Neural progenitor cell (in vitro differentiated cells): Measurements from ENCODE around the gene GMDS.

ENCODE experiments used
- EZH2 ChIP-seq: fragments of 200-600 bp; sonication (generic); IDR thresholded peaks from 2 replicates; pipeline ENCODE4 v1.6.1; 2017; ENCODE audit warnings: antibody characterized with exemption, mild to moderate bottlenecking, moderate library complexity
- TF ChIP-seq, protein P1 (sequence below): fragments of 200-600 bp; sonication (generic); IDR thresholded peaks from 2 replicates; pipeline ENCODE4 v1.5.1; 2017; ENCODE audit warnings: antibody characterized with exemption, mild to moderate bottlenecking

DNA sequence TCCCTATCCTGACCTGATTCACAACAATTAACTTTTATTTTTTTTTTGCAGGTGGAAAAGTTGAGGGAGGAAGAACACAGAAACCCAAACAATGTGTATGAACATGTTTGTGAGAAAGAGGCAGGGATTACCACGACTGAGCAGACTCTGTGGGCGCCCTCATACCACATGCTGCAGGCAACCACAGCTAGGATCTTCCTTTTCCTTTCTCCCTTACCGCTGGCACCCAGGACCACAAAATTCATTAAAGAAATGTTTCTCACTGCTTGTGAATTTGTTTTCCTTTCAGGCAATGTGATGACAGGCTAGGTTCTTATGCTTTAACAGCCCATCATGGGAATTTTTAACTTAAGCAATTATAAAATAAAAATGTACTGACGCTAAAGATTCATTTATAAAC is 287.1 kb downstream of the GMDS start:
- TF ChIP-seq, protein P1, sequence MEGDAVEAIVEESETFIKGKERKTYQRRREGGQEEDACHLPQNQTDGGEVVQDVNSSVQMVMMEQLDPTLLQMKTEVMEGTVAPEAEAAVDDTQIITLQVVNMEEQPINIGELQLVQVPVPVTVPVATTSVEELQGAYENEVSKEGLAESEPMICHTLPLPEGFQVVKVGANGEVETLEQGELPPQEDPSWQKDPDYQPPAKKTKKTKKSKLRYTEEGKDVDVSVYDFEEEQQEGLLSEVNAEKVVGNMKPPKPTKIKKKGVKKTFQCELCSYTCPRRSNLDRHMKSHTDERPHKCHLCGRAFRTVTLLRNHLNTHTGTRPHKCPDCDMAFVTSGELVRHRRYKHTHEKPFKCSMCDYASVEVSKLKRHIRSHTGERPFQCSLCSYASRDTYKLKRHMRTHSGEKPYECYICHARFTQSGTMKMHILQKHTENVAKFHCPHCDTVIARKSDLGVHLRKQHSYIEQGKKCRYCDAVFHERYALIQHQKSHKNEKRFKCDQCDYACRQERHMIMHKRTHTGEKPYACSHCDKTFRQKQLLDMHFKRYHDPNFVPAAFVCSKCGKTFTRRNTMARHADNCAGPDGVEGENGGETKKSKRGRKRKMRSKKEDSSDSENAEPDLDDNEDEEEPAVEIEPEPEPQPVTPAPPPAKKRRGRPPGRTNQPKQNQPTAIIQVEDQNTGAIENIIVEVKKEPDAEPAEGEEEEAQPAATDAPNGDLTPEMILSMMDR, result no peak
- TF ChIP-seq EZH2, result no peak
